ENCODE data around the gene ACOX1.

The ACOX1 gene

GRCh38 chr17:76014925-76015261 lies 35.9 kb upstream of the ACOX1 start:
- H3K4me3 ChIP-seq (replicated peaks in 1 of 2; ENCODE audit: low read depth in 2 of 2, low read length in 2 of 2) = no peak overlapping the region
- DNase-seq (ENCODE audit: low read depth in 2 of 2) = no peak
- TF ChIP-seq CTCF (IDR thresholded peaks at IDR 0.05; ENCODE audit: low read depth, low read length) = no peak

- no peak overlapping the region for H3K4me3 ChIP-seq (replicated peaks in 1 of 2; ENCODE audit: low read depth in 2 of 2, low read length in 2 of 2)
- DNase-seq (ENCODE audit: low read depth in 2 of 2) = peak; percentile 70 to 79
- TF ChIP-seq CTCF (IDR thresholded peaks at IDR 0.05; ENCODE audit: low read depth, low read length) = peak; percentile 97
Measured at GRCh38 chr17:76014100-76014924, 35.3 kb upstream of the ACOX1 start.

- no peak for DNase-seq (ENCODE audit: low read depth in 2 of 2)
- H3K4me3 ChIP-seq (replicated peaks in 1 of 2; ENCODE audit: low read depth in 2 of 2, low read length in 2 of 2) = no peak overlapping the region
- TF ChIP-seq CTCF (IDR thresholded peaks at IDR 0.05; ENCODE audit: low read depth, low read length) = no peak
Measured at GRCh38 chr17:76013377-76013932, 34.5 kb upstream of the ACOX1 start.

- no peak for DNase-seq (ENCODE audit: low read depth in 2 of 2)
- no peak for TF ChIP-seq CTCF (IDR thresholded peaks at IDR 0.05; ENCODE audit: low read depth, low read length)
- no peak overlapping the region for H3K4me3 ChIP-seq (replicated peaks in 1 of 2; ENCODE audit: low read depth in 2 of 2, low read length in 2 of 2)
Measured at GRCh38 chr17:76011951-76012350, 33.0 kb upstream of the ACOX1 start.

- no peak overlapping the region for H3K4me3 ChIP-seq (replicated peaks in 1 of 2; ENCODE audit: low read depth in 2 of 2, low read length in 2 of 2)
- no peak for DNase-seq (ENCODE audit: low read depth in 2 of 2)
- no peak for TF ChIP-seq CTCF (IDR thresholded peaks at IDR 0.05; ENCODE audit: low read depth, low read length)
Measured at GRCh38 chr17:76009969-76010661, 31.1 kb upstream of the ACOX1 start.

GRCh38 chr17:76009447-76009846 lies 30.5 kb upstream of the ACOX1 start:
- DNase-seq (ENCODE audit: low read depth in 2 of 2) = no peak
- H3K4me3 ChIP-seq (replicated peaks in 1 of 2; ENCODE audit: low read depth in 2 of 2, low read length in 2 of 2) = no peak overlapping the region
- no peak for TF ChIP-seq CTCF (IDR thresholded peaks at IDR 0.05; ENCODE audit: low read depth, low read length)

All from cardiac fibroblast (primary cell).